Osteoblast (primary cell): ENCODE measurements around the gene RALA. TPM values are rescaled to one million over a fixed set of nuclear protein-coding genes. Genes with fewer than 3 reads are reported as not detected.
"Not testable (repeated sequence)": the region's sequence is repeated elsewhere in the genome, so short reads cannot be mapped to it uniquely, and the experiment has no call there.

ENCODE experiments used
- DNase-seq: peaks from one replicate; pipeline ENCODE4 v3.0.0; 2011; ENCODE audit warnings: low spot score, mixed read lengths; ENCODE audit not compliant: insufficient read length; ENCODE audit errors: missing footprints
- H2AFZ ChIP-seq: 2 replicates; pipeline ENCODE4 v1.6.0; 2011; ENCODE audit warnings: mild to moderate bottlenecking, low read length
- H3K27ac ChIP-seq: 2 replicates; pipeline ENCODE4 v1.5.1; 2011; ENCODE audit warnings: mild to moderate bottlenecking, low read depth, low read length, moderate library complexity
- H3K27me3 ChIP-seq: 2 replicates; pipeline ENCODE4 v1.6.0; 2012; ENCODE audit warnings: mild to moderate bottlenecking, control low read depth, inconsistent platforms, low read length, moderate library complexity; ENCODE audit not compliant: insufficient read depth
- H3K36me3 ChIP-seq: 2 replicates; pipeline ENCODE4 v1.5.1; 2011; ENCODE audit warnings: mild to moderate bottlenecking, low read length, control low read depth, moderate library complexity; ENCODE audit not compliant: insufficient read depth
- H3K4me1 ChIP-seq: 2 replicates; pipeline ENCODE4 v1.5.1; 2011; ENCODE audit warnings: mild to moderate bottlenecking, low read length, control low read depth, moderate library complexity; ENCODE audit not compliant: insufficient read depth
- H3K4me2 ChIP-seq: 2 replicates; pipeline ENCODE4 v1.6.0; 2011; ENCODE audit warnings: mild to moderate bottlenecking, low read length; ENCODE audit not compliant: insufficient read depth
- H3K4me3 ChIP-seq: fragments of 200-600 bp; sonication (generic); 3 replicates; pipeline ENCODE4 v1.5.1; 2012; ENCODE audit warnings: mild to moderate bottlenecking, low read length, inconsistent platforms; ENCODE audit not compliant: insufficient read depth
- H3K79me2 ChIP-seq: 2 replicates; pipeline ENCODE4 v1.6.0; 2012; ENCODE audit warnings: mild to moderate bottlenecking, low read length, control low read depth, inconsistent platforms; ENCODE audit not compliant: insufficient read depth
- H3K9me3 ChIP-seq: 2 replicates; pipeline ENCODE4 v1.5.1; 2011; ENCODE audit warnings: low read depth, low read length, control low read depth
- H4K20me1 ChIP-seq: 2 replicates; pipeline ENCODE4 v1.6.0; 2012; ENCODE audit warnings: mild to moderate bottlenecking, low read length, control low read depth; ENCODE audit not compliant: insufficient read depth
- total RNA-seq: library from RNA; depleted of rRNA; stranded (reverse); fragments of >200 nt; gene quantifications from 2 replicates; pipeline ENCODE4 v1.2.3, GENCODE V29; 2012
- TF ChIP-seq, protein P1 (sequence below): IDR thresholded peaks from 2 replicates; pipeline ENCODE4 v1.5.1; 2011; ENCODE audit warnings: mild to moderate bottlenecking, low read depth, low read length, moderate library complexity; ENCODE audit errors: extremely low read depth

RALA gene
- total RNA-seq, 1 donor = 38.4 TPM

DNA sequence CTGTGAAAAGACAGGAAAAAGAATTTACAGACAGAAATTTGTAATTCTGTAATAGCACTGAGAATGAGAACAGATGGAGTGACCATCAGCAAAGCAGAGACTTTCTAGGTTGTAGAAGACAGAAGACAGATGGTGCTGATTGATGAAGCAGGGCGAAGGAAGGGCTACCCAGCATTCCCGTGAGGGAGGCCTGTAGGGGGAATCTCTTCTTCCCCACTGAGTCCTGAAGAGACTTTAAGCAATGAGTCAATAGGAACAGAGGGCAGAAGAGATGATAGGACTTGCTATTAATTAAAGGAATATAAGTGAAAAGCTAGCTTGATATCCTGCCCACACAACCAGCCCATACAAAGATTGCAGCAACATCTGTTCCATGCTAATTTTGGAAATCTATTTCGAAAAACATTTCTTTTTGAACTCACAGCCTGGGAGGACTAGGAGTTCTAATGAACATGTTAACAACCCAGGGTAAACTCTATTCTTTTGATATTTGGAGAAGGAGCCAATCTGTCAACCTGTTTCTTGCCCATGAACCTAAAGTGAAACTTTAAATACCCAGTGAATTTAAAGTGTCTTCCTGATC lies 44.1 kb downstream of the RALA start:
- H4K20me1 ChIP-seq = peaks cover 21% of the 10 kb centered on the region
- no peaks in the 10 kb centered on the region for H3K36me3 ChIP-seq
- no peaks in the 10 kb centered on the region for H3K27me3 ChIP-seq
- no peak overlapping the region for H3K4me3 ChIP-seq
- TF ChIP-seq, protein P1, sequence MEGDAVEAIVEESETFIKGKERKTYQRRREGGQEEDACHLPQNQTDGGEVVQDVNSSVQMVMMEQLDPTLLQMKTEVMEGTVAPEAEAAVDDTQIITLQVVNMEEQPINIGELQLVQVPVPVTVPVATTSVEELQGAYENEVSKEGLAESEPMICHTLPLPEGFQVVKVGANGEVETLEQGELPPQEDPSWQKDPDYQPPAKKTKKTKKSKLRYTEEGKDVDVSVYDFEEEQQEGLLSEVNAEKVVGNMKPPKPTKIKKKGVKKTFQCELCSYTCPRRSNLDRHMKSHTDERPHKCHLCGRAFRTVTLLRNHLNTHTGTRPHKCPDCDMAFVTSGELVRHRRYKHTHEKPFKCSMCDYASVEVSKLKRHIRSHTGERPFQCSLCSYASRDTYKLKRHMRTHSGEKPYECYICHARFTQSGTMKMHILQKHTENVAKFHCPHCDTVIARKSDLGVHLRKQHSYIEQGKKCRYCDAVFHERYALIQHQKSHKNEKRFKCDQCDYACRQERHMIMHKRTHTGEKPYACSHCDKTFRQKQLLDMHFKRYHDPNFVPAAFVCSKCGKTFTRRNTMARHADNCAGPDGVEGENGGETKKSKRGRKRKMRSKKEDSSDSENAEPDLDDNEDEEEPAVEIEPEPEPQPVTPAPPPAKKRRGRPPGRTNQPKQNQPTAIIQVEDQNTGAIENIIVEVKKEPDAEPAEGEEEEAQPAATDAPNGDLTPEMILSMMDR = no peak
- peaks cover 7% of the 10 kb centered on the region for H3K4me1 ChIP-seq
- no peak for DNase-seq
- peaks cover 86% of the 10 kb centered on the region for H3K79me2 ChIP-seq
- no peak overlapping the region for H3K27ac ChIP-seq
- H3K9me3 ChIP-seq = no peaks in the 10 kb centered on the region
- no peak overlapping the region for H2AFZ ChIP-seq
- H3K4me2 ChIP-seq = no peak overlapping the region

DNA sequence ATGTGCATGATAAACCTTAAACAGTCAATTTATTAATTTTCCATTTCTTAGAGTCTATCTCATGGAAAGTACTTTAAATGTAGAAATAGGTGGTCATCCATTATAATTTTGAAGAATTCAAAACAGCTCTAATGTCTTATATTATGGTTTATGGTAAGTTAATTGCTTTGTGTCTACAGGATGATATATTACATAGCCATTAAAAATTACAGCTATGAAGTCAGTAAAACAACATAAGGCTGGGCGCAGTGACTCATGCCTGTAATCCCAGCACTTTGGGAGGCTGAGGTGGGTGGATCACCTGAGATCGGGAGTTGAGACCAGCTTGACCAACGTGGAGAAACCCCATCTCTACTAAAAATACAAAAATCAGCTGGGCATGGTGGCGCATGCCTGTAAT lies 44.9 kb downstream of the RALA start:
- H3K4me2 ChIP-seq, DNase-seq, H3K4me3 ChIP-seq, H2AFZ ChIP-seq, H3K27ac ChIP-seq, H3K36me3 ChIP-seq, H3K9me3 ChIP-seq, H3K4me1 ChIP-seq, H3K27me3 ChIP-seq: not testable (repeated sequence)
- Histone ChIP-seq H3K79me2 (peaks cover 86% of the 10 kb centered on the region), H4K20me1 (peaks cover 21% of the 10 kb centered on the region)

GRCh38 chr7:39670052-39670451 lies 46.7 kb downstream of the RALA start:
- TF ChIP-seq, protein P1 = no peak
- H3K79me2 ChIP-seq = peaks cover 75% of the 10 kb centered on the region
- no peaks in the 10 kb centered on the region for H3K27me3 ChIP-seq
- H3K36me3 ChIP-seq = no peaks in the 10 kb centered on the region
- no peaks in the 10 kb centered on the region for H3K9me3 ChIP-seq
- peaks cover 7% of the 10 kb centered on the region for H3K4me1 ChIP-seq
- DNase-seq = no peak
- H3K4me3 ChIP-seq = no peak overlapping the region
- H2AFZ ChIP-seq = no peak overlapping the region
- H3K27ac ChIP-seq = no peak overlapping the region
- peaks cover 23% of the 10 kb centered on the region for H4K20me1 ChIP-seq
- H3K4me2 ChIP-seq = no peak overlapping the region

GRCh38 chr7:39670934-39671333 lies 47.6 kb downstream of the RALA start:
- Histone ChIP-seq H3K79me2 (peaks cover 75% of the 10 kb centered on the region), H2AFZ (no peak overlapping the region), H3K4me2 (no peak overlapping the region), H4K20me1 (peaks cover 19% of the 10 kb centered on the region), H3K9me3 (no peaks in the 10 kb centered on the region), H3K27ac (no peak overlapping the region), H3K27me3 (no peaks in the 10 kb centered on the region), H3K4me3 (no peak overlapping the region), H3K4me1 (peaks cover 7% of the 10 kb centered on the region), H3K36me3 (no peaks in the 10 kb centered on the region)
- DNase-seq = no peak
- TF ChIP-seq, protein P1 = no peak
